HL-60/S4 (cell line): ENCODE results near the gene ZDHHC16.

Source experiments
- in situ Hi-C: fragments of 300-500 bp; cut with MboI; formaldehyde crosslinking; loops from 2 replicates; pipeline ENCODE4 v1.14.3; 2022; ENCODE audit warnings: low sequenced_read_pairs

ZDHHC16 gene

GRCh38 chr10:97506199-97506991 lies 60.4 kb downstream of the ZDHHC16 start:
- in situ Hi-C loops, result no loop called here
